Pancreas (tissue), 10 donors: ENCODE results near the gene PARD3B. TPM values are rescaled to one million over a fixed set of nuclear protein-coding genes. Genes with fewer than 3 reads are reported as not detected.

Experiments
- ATAC-seq, 4 donors: fragments of 200-7000 bp; cut with Tn5 transposase; one replicate each; pipeline versions ENCODE4 v1.8.0 to v1.9.1; 2020; ENCODE audit warnings: mild to moderate bottlenecking in 4 of 4, moderate library complexity in 4 of 4
- DNase-seq, 6 donors: peaks; one replicate each; pipeline ENCODE4 v3.0.0-alpha.2; 2020
- FAIRE-seq: peaks from 2 replicates; lab custom pipeline; 2012; peaks lifted over from hg19 to GRCh38; lab: Jason Lieb, UNC
- H3K27ac ChIP-seq, 4 donors: fragments of 200-600 bp; sonication (generic); 1 replicate in 3 of 4; 2 replicates in 1 of 4; pipeline versions ENCODE4 v1.5.0 to v1.8.0; 2020
- H3K27me3 ChIP-seq, 4 donors: fragments of 200-600 bp; one replicate each; pipeline ENCODE4 v1.8.0; 2021
- H3K36me3 ChIP-seq, 3 donors: fragments of 200-600 bp; sonication (generic) in 1 of 3; one replicate each; pipeline versions ENCODE4 v1.5.0 to v1.8.0; 2020 to 2021
- H3K4me1 ChIP-seq, 3 donors: fragments of 200-600 bp; one replicate each; pipeline ENCODE4 v1.8.0; 2021
- H3K4me3 ChIP-seq, 4 donors: fragments of 200-600 bp; sonication (generic) in 2 of 4; one replicate each; pipeline versions ENCODE4 v1.5.0 to v1.8.0; 2020 to 2021
- H3K9me3 ChIP-seq, 4 donors: fragments of 200-600 bp; one replicate each; pipeline ENCODE4 v1.8.0; 2021
- CTCF ChIP-seq, 4 donors: fragments of 200-600 bp; sonication (generic) in 3 of 4; IDR thresholded peaks; one replicate each; pipeline versions ENCODE4 v1.5.0 to v1.8.0; 2021; ENCODE audit warnings: antibody characterized with exemption in 4 of 4
- WGBS, 2 donors: extraction: QIAGEN DNeasy Blood & Tissue Kit; methylation state at CpG; one replicate each; pipeline ENCODE4 v1.1.7; 2013; 5-methylcytosine and 5-hydroxymethylcytosine counted together
- intact Hi-C, 3 donors: fragments of 100-400 bp; cut with DNase I; formaldehyde crosslinking; loops; one replicate each; pipeline versions ENCODE4 v1.11.1 to v1.14.2; 2022
- polyA plus RNA-seq, 2 donors: library from polyadenylated mRNA; stranded (reverse); fragments of 200-250 nt; gene quantifications; one replicate each; pipeline ENCODE4 v1.2.3, GENCODE V29; 2013
- total RNA-seq, 6 donors: library from RNA; stranded (reverse); fragmentation: NEBNext Ultra II Directional in 4 of 6; extraction: Animal tissue kit (Norgen Biotek cat#: 25700) in 4 of 6; gene quantifications; one replicate each; pipeline versions ENCODE4 v1.2.1 to v1.2.4, GENCODE V29; 2021 to 2023
- donor health status: healthy with polysubstance abuse.
- donor health status: DM: no; HTN: no; CAD: no; lungs with moderate emphysema.
- donor health status: DM: no; HTN: no; CAD: no.
- donor health status: control.
- donor health status: control.
- donor health status: Bipolar disorder and iron deficiency.
- donor health status: DM: yes; HTN: yes; CAD: no.
- donor health status: DM: no; HTN: no; CAD: no.
- donor health status: DM: no; HTN: no; CAD: no.
- donor health status: DM: yes; HTN: yes; CAD: no.

PARD3B gene
- total and polyA plus RNA-seq, 8 donors, result 2.8 to 21.5 (median 12.7) TPM

GRCh38 chr2:204790076-204790475 is 244.8 kb downstream of the PARD3B start:
- peaks cover 0 to 4% (median 0%) of the 10 kb centered on the region in 3 donors for H3K4me1 ChIP-seq
- no peak for DNase-seq
- FAIRE-seq, result no peak

GRCh38 chr2:204791230-204791629 is 246.0 kb downstream of the PARD3B start:
- Histone ChIP-seq H3K4me1 (peaks cover 0 to 4% (median 0%) of the 10 kb centered on the region in 3 donors), H3K27ac (no peak overlapping the region), H3K27me3 (no peaks in the 10 kb centered on the region), H3K4me3 (no peak overlapping the region), H3K9me3 (no peaks in the 10 kb centered on the region), H3K36me3 (no peaks in the 10 kb centered on the region)
- FAIRE-seq (no peak), ATAC-seq (no peak), DNase-seq (no peak)
- intact Hi-C loops, result no loop called here
- no peak for TF ChIP-seq CTCF (IDR thresholded peaks at IDR 0.05)

More at GRCh38 chr2:204790076-204790475, 244.8 kb downstream of the PARD3B start:
- Histone ChIP-seq H3K27me3 (no peaks in the 10 kb centered on the region), H3K9me3 (no peaks in the 10 kb centered on the region), H3K4me3 (no peak overlapping the region), H3K27ac (no peak overlapping the region), H3K36me3 (no peaks in the 10 kb centered on the region)
- intact Hi-C loops, result no loop called here
- WGBS, 2 donors, result 34 to 64% methylated on average over 3 of the region's 3 CpGs
- TF ChIP-seq CTCF (IDR thresholded peaks at IDR 0.05), result no peak
- ATAC-seq, result peak in 1 of 4 donors; percentile 38

- 94 to 99% methylated on average over 2 of the region's 2 CpGs for WGBS, 2 donors
- ATAC-seq, result no peak
- Histone ChIP-seq H3K4me3 (no peak overlapping the region), H3K27me3 (no peaks in the 10 kb centered on the region), H3K4me1 (peaks cover 0 to under 1% (median 0%) of the 10 kb centered on the region in 3 donors), H3K36me3 (no peaks in the 10 kb centered on the region), H3K9me3 (no peaks in the 10 kb centered on the region), H3K27ac (no peak overlapping the region)
- intact Hi-C loops, result no loop called here
- no peak for TF ChIP-seq CTCF (IDR thresholded peaks at IDR 0.05)
- DNase-seq, result no peak
- FAIRE-seq, result no peak
Observed at GRCh38 chr2:204794624-204795023, 249.3 kb downstream of the PARD3B start.

GRCh38 chr2:204795156-204795555 is 249.9 kb downstream of the PARD3B start:
- WGBS, 2 donors, result 61 to 76% methylated on average over 1 of the region's 1 CpG

More at GRCh38 chr2:204795156-204795555, 249.9 kb downstream of the PARD3B start:
- no peaks in the 10 kb centered on the region for H3K27me3 ChIP-seq
- FAIRE-seq (no peak), ATAC-seq (no peak), DNase-seq (no peak)
- TF ChIP-seq CTCF (IDR thresholded peaks at IDR 0.05), result no peak
- H3K4me3 ChIP-seq, result no peak overlapping the region
- intact Hi-C loops, result no loop called here
- no peaks in the 10 kb centered on the region for H3K9me3 ChIP-seq
- no peaks in the 10 kb centered on the region for H3K4me1 ChIP-seq
- H3K27ac ChIP-seq, result no peak overlapping the region
- no peaks in the 10 kb centered on the region for H3K36me3 ChIP-seq
